GM19397 (cell line): Measurements from ENCODE around the gene TDRD5.
"Not testable (repeated sequence)": the region's sequence is repeated elsewhere in the genome, so short reads cannot be mapped to it uniquely, and the experiment has no call there.

Source experiments
- ATAC-seq: cut with Tn5 transposase; IDR thresholded peaks from one replicate; pipeline ENCODE4 v1.9.1; 2021; ENCODE audit warnings: mild to moderate bottlenecking, moderate library complexity; ENCODE audit not compliant: unreplicated experiment

TDRD5 gene

GRCh38 chr1:179598631-179599030, 7.0 kb downstream of the TDRD5 start:
- ATAC-seq = no peak

DNA sequence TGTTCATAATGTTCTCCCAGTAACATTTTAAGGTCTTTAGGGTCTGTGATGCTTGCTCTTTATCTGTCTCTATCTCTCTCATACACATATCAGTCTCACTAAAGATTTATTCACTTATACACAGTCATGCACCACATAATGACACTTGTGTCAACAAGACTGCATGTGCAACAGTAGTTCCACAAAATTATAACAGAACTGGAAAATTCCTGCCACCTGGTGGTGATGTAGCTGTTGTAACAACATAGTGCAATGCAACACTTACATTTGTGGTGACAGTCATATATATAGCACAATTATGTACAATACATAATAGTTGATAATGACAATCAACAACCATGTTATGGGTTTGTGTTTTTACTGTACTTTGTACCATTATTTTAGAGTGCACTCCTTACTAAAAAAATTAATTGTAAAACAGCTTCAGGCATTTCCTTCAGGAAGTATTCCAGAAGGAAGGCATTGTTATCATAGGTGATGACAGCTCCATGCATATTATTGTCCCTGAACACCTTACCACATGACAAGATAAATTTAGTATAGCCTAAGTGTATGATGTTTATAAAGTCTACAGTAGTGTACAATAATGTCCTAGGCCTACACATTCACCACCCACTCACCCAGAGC, 8.1 kb downstream of the TDRD5 start:
- no peak for ATAC-seq

DNA sequence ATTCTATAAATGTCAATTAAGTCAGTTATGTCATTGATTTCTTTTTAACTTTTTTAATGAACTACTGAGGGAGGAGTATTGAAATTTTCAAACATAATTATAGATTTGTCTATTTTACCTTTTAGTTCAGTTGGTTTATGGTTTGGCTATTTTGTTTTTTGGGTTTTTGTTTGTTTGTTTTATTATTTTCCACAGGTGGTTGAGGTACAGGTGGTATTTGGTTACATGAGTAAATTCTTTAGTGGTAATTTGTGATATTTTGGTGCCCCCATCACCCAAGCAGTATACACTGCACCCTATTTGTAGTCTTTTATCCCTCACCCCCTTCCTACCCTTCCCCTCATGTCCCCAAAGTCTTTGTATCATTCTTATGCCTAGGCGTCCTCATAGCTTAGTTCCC, 9.5 kb downstream of the TDRD5 start:
- ATAC-seq = no peak

GRCh38 chr1:179612361-179612760, 20.7 kb downstream of the TDRD5 start:
- no peak for ATAC-seq

DNA sequence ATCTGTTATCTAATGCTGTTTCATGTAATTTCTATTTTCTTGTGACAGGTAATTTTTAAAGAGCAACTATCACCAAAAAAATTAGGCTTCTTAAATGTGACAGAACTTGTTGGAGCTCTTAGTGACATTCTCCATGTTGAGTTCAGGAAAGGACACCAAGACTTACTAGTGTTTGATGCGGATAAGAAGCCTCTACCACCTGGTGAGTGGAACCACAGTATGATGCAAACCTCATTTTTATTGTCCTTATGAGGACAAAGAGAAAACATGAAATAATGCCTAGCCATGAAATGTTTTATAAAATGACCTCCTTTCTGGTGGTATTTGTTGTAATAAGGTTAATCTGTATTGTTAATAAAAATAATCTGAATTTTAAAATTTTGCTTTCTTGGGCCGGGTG, 39.1 kb downstream of the TDRD5 start:
- no peak for ATAC-seq

DNA sequence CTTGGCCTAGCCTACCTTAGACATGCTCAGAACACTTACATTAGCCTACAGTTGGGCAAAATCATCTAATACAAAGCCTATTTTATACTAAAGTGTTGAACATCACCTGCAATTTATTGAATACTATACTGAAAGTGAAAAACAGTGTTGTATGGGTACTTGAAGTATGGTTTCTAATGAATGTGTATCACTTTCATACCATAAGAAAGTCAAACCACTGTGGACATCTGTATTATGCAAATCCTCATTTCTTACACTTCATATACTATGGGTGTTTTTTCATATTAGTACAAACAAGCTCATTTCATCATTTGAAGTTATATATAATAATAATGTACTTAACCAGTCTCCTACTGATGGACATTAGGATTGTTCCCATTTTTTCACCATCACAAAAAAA, 41.2 kb downstream of the TDRD5 start:
- ATAC-seq = peak; percentile 53

- ATAC-seq = no peak
Observed at GRCh38 chr1:179637211-179637860, 45.7 kb downstream of the TDRD5 start.

DNA sequence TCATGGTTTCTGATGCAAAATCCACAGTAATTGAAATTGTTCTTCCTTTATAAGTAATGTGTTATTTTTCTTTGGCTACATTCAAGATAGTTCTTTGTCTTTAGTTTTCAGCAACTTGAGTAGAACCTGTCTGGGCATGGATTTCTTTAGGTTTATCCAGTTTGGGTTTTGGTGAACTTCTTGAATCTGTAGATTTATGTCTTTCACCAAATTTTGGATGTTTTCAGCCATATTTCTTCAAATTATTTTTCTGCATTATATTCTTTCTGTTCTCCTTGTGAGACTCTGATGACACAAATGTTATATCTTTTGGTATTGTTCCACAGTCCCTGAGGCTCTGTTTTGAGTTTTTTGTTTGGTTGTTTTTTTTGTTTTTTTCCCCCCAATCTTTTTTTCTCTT, 69.4 kb downstream of the TDRD5 start:
- ATAC-seq = no peak

DNA sequence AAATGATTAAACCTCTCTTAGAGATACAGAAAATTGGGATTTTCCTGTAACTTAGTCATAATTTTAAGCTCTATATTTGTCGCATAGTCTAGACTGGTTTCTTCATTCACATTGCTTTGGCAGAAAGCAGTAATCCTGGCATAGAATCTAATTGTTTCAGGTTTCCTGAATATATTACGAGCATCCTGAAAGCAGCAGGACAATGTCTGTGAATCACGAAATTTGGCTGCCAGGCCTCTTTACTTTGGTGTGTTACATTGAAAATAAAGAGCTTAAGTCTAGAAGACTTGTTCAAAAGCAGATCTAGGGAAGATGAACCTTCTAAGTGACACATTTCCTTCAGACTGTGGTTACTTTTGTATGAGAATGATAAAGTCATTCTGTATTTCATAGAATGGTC, 72.2 kb downstream of the TDRD5 start:
- no peak for ATAC-seq

DNA sequence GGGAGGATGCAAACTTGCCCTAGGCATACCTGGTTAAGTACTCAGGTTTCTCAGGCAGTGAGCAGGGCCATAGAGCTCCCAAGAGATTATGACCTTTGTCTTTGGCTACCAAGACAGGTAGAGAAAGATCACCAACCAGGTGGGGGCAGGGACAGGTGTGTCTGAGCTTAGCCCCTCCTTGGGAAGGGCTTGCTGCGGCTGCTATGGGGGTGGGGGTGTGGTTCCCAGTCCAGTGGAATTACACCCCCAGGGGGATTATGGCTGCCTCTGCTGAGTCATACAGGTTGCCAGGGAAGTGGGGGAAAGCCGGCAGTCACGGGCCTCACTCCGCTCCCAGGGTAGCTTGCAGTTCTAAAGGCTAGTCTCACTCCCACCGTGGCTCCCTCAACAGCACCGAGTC, 86.2 kb downstream of the TDRD5 start:
- ATAC-seq = no peak

DNA sequence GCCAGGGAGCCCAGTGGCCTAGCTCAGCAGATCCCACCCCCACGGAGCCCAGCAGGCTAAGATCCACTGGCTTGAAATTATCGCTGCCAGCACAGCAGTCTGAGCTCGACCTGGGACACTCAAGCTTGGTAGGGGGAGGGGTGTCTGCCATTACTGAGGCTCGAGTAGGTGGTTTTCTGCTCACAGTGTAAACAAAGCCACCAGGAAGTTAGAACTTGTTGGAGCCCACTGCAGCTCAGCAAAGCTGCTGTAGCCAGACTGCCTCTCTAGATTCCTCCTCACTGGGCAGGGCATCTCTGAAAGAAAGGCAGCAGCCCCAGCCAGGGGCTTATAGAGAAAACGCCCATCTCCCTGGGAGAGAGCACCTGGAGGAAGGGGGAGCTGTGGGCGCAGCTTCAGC, 102.9 kb downstream of the TDRD5 start:
- ATAC-seq = not testable (repeated sequence)

GRCh38 chr1:179702946-179703539, 111.4 kb downstream of the TDRD5 start:
- ATAC-seq = no peak

DNA sequence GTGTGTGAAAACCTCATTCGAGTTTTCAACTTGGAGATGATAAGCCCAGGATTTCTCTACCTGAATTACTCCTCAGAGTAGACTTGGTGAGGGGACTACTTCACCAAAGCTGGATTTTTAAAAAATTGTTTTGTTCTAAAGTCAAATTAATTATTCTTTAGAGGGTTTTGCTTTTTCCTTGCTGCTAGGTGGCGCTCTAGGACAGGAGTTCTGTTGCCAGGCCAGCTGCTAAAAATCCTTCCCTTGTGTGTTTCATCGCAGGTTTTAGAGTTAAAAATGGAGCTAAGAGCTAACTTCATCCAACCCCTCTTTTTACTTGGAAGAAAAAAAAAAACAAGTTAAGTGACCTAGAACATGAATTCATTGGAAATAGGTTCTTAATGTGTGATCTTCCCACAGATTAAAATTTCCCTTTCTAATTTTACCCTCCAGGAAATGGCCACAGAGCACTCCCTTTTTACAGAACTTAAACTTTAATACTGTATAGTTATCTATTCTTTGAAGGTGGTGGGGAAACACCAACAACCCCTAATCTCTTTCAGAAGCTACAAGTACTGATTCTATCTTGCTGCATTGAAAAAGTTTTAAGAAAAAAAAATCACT, 114.8 kb downstream of the TDRD5 start:
- peak; percentile 41 for ATAC-seq

DNA sequence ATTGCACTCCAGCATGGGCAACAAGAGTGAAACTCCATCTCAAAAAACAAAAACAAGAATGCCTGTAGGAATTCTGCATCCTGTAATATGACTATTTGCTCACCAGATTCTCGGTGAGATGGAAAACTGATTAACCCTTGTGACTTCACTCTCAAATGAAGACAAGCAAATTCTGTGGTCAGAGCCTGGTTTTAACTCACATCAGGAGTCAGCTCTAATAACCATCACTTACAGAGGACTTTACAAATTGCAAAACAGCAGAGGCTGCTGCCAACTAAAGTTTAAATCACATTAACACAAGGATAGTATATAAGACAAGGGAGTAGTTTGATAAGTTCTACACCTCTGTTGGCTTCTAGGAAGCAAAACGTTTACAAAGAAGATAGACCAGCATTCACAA, 115.8 kb downstream of the TDRD5 start:
- ATAC-seq = no peak

GRCh38 chr1:179708434-179709195, 117.0 kb downstream of the TDRD5 start:
- no peak for ATAC-seq

GRCh38 chr1:179709841-179710329, 118.3 kb downstream of the TDRD5 start:
- peak; percentile 73 for ATAC-seq

- ATAC-seq = no peak
Observed at GRCh38 chr1:179714159-179714558, 122.5 kb downstream of the TDRD5 start.

GRCh38 chr1:179714623-179715022, 123.0 kb downstream of the TDRD5 start:
- no peak for ATAC-seq

- ATAC-seq = no peak
Observed at GRCh38 chr1:179719272-179719671, 127.6 kb downstream of the TDRD5 start.

- no peak for ATAC-seq
Observed at GRCh38 chr1:179728271-179728670, 136.6 kb downstream of the TDRD5 start.

GRCh38 chr1:179729881-179730280, 138.2 kb downstream of the TDRD5 start:
- ATAC-seq = no peak
